Amniotic stem cell (primary cell): ENCODE measurements around the gene PPL.

Source experiments
- DNase-seq: peaks from one replicate; lab custom pipeline; 2025; lab: John Stamatoyannopoulos, UW

Gene PPL

DNA sequence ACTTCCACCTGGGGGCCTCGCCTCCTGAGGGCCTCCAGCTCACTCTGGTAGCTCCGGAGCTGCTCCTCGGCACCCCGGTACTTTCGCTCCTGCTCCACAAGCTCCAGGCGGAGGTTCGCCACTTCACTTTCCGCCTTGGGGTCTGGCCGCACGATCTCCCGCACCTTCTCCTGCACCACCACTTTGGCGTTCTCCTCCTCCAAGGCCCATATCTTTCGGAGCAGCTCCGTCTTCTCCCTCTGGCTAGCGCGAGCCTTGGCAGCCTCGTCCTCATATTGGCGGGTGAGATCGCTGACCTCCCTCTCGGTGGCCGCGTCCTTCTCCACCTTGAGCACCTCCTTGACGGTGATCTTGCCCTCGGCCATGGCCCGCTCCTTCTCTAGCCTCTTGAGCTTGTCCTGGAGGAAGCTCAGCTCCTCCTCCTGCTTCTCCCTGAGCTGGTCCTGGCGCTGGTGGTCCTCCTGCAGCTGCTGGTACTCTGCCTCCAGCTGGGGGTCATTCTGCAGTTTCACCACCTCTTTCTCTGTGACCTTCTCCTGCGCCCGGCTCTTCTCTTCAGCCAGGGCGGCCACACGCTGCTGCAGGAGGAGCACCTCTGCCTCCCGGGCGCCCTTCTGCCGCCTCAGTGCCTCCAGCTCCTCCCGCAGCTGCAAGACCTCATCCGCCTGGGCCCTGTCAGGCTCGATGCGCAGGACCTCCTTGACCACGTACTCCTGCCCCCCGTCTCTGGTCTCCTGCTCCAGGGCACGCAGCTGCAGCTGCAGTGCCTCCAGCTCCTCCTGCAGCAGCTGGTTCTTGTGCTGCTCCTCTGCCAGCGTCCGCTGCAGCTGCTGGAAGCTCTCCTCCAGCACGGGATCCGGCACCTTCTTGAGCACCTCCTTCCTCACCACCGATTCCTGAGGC, 51.7 kb downstream of the PPL start:
- no peak for DNase-seq

DNA sequence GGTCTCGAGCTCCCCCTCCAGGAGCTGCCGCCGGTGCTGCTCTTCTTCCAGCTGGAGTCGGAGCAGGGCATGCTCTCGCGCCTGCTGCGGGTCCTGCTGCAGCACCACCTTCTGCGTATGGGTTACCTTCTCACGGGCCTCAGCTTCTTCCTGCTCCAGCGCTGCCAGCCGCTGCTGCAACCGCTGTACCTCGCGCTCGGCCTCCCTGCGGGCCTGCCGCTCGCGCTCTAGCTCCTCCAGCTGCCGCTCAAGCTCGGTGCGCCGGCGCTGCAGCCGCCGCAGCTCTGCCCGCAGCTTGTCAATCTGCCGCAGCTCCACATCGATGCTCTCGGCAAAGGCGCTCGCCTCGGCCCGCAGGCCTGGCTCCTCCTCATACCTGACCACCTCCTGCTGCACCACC, 52.7 kb downstream of the PPL start:
- no peak for DNase-seq

DNA sequence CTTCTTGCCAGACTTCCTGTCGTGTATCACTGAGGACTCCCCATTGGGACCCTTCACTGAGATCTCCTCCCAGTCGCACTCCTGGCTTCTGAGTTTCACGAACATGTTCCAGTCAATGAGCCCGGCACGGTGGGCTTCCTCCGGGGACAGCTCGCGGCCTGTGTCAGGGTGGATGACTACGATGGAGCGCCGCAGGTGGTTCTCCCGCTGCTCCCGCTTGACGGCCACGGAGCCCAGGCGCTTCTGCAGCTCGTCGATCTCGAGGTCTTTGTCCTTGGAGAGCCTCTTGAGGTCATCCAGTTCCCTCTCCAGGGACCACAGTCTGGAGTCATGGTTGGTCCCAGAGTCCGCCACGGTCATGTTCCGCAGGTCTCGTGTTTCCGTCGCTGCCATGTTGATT, 53.4 kb downstream of the PPL start:
- DNase-seq: no peak

DNA sequence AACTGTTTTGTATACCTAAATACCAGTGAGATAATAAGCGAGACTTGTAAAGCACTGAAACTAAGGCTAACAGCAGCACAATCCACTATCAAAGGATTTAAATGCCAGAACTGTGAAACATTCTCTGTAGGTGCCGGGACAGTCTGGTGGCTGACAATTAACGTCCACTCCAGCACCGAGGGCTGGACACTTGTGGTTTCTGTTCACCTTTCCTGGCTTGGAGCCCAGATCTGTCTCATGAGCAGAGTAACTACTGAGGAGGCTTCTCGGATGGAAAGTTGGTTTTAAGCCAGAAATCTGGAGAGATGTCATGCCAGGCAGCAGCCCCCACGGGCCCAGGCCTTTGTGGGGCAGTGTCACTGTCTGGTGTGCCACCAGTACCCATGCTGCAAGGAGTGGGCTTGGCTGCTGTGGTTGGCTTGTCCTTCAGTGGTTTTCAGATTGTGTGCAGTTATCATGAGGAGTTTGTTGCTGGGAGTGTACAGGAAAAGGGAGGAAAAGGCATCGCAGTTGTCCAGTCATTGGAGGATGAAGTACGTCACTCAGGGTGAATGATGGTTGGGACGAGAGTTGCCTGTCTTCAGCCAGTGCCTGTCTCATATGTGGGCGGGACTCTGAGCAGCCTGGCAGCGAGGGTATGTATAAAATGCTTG, 54.2 kb downstream of the PPL start:
- no peak for DNase-seq

DNA sequence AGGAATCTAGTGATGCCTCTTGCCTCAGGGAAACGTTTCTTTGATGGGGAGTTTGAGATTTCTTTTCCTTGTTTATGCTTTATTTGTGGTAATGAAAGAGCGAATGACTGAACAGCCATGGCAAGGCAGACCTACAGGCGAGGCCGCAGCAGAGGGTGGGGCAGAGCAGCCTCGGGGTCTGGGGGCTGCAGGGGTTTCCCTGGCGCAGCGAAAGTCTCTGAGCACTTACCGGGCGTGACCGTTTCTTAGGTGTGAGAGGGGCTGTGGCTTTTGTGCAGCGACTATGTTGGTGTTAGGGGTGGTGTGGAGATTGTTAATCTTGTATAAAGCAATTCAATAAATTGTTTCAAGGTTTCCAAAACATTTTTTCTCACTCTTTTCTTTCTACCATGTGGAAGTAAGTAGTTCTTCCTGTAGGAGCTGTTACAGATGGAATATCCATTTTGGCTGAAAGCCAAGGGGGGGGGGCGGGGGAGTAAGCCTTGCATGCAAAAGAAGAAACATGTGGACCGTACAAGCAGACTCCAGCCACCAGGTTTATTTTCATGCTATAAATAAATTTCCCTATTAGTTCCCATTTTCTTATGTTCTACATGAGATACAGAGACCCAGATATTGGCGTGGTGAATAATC, 54.8 kb downstream of the PPL start:
- no peak for DNase-seq

DNA sequence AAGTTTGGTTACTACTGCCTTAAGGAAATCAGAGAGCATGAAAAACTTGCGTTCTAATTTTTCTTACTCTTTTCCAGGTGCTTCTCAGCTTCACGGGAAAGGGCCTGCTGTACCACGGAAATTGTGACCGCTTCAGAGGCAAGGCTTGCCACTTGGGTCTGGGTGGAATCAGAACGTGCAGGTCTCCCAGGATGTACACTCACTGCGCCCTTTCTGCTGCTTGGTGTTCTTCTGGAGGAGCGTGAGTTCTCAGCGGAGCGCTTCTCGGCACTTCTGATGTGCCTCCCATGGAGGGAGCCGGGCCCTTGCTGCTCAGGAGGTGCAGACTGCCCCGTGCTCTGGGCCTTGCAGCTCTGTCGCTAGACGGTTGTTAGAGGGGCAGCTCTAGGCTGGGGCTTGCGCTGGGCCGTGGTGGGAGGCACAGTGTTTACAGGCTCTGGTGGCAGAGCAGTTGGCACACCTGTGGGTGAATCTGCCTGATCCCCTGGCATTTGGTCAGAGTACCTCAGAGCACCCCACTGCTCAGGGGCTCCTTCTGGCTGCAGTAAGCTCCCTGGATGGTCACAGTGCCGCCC, 56.9 kb downstream of the PPL start:
- DNase-seq: no peak

DNA sequence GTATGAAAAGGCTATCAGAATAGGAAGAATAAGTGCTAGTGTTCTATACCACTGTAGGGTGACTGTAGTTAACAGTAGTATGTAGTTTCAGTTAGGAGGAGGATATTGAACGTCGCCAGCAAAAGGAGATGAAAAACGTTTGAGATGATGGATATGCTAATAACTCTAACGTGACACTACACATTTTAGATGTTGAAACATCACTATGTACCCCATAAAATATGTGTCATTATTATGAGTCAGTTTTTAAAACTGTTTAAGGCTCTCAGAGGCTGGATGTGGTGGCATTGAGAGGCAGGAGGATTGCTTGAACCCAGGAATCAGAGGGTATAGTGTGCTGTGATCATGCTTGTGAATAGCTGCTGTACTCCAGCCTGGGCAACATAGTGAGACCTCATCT, 57.9 kb downstream of the PPL start:
- no peak for DNase-seq

DNA sequence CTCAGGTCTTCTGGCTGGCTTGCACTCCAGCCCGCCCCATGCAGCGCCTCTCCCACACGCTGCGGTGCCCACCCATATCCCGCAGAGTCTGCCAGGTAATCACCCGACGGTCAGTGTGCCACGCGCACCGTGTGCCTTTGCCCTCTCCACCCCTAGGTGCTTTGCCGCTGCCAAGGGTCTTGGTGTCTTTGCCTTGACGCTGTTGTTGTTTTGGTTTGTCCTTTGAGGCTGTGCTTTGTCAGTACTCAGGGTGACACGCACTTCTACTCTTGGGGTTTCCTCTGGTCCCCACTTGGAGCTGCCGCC, 59.6 kb downstream of the PPL start:
- DNase-seq: no peak

DNA sequence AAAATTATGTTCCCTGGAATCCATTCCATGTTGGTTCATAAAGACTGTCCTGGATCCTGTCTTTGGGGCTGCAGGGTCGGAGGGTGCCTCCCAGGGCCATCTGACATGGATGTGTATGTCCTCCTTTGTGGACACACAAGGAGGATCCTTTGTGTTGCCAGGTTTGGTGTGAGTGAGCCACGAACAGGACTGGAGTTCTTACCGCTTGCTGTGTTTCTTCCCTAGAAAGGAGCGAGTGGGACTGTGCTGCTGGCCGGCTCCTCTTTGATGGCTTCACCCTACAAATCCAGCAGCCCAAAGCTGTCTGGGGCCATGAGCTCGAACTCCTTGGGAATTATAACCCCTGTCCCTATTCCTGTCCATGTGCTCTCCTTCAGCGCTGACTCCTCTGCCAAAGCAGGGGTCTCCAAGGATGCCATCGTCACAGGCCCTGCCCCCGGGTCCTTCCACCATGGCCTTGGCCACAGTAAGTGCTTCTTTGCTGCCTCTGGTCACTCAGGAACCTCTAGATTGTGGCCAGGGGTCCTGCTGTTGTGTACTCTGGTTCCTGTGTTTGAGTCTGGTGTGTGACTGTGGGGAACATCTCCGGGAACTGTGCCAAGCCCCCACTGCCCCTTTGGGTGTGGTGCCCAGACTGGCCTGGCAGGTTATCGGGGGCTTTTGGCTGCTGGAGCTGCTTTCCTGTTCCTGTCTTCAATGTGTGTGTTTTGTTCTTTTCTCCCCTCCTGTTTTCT, 60.1 kb downstream of the PPL start:
- DNase-seq: no peak

DNA sequence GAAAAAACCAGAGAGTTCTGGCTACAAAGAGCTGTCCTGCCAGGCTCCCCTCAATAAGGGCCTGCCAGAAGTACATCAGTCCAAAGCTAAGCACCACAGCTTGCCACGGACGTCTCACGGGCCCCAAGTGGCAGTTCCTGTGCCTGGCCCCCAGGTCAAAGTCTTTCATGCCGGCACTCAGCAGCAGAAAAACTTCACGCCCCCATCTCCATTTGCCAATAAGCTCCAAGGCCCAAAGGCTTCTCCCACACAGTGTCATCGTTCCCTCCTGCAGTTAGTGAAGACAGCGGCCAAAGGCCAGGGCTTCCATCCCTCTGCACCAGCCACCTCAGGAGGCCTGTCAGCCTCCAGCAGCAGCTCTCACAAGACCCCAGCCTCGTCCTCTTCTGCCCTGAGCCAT, 62.3 kb downstream of the PPL start:
- no peak for DNase-seq

DNA sequence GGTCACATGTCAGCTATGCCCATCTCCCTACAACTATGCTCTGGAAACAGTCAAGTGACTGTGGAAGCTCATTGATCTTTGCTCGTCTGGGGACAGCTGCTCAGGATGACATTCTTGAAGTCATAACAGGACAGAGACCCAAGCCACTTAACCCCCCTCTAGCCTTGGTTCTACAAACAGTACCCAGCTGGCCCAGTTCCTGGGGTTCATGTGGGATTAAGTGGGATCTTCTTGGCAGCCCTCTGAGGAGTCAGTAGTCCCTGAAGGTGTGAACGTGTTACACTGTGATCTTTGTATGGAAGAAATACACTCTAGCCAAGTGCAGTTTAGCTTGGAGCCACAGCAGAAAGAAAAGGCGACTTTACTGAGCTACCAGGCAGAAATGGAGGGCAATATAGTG, 63.9 kb downstream of the PPL start:
- no peak for DNase-seq

DNA sequence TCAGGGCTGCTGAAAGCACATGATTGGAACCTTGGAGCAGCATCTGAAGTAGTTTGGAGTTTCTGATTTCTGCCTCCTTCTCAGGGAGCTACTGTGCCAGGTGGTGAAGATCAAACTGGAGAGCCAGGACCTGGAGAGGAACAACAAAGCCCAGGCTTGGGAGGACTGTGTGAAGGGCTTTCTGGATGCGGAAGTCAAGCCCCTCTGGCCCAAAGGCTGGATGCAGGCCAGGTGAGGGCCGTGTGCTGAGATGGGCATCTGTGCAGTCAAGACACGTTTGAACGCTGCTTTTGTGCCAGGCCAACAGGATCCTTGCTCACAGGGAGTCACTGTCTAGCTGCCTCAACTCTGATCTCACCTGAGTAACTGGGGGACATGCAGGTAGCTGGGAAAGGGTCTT, 65.9 kb downstream of the PPL start:
- no peak for DNase-seq

DNA sequence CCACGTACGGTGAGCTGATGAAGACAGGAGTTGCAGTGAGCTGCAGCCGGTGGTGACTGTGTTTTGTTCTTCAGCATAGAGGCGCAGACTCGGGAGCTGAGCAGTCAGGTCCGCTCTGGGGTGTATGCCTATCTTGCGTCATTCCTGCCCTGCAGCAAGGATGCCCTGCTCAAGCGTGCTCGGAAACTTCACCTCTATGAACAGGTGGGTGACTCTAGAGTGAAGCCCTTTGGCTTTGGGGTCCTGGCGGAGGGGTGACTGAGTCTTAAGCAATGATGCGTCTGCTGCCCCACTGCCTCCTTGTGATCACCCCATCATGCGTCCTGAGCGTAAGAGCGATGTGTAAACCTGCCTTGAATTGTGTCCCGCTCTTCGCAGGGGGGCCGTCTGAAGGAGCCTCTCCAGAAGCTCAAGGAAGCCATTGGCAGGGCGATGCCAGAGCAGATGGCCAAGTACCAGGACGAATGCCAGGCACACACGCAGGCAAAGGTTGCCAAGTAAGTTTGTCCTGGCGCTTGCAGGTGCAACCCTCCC, 66.7 kb downstream of the PPL start:
- no peak for DNase-seq

DNA sequence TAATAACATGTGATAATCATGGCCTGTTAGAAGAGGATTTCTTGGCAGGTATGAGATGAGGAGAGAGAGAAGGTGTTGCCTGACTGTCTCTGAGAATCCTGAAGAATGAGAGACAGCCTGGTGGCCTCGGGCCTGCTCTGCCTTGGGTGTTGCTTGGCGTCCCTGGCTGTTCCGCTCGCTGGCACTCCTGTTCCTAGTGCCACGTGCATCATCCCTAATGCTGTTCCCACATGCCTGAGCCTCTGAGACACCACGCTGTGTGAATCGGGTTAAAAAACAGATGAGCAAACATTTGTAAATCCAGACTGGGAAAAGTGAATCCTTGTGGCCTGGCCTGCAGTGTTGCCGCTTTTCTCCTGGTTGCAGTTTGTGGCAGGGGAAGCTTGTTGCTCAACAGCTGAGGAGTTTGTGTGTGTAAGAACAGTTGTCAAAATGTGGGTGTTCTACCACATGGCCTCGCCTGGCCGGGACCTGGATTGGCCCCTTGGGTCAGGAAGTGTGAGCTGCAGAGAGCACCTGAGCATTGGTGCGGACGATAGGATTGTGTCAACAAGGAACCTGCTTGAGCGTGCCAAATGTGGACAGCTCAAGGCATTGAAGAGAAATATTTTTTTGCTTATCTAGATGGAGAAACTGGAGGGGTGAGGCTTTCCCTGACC, 67.7 kb downstream of the PPL start:
- no peak for DNase-seq

DNA sequence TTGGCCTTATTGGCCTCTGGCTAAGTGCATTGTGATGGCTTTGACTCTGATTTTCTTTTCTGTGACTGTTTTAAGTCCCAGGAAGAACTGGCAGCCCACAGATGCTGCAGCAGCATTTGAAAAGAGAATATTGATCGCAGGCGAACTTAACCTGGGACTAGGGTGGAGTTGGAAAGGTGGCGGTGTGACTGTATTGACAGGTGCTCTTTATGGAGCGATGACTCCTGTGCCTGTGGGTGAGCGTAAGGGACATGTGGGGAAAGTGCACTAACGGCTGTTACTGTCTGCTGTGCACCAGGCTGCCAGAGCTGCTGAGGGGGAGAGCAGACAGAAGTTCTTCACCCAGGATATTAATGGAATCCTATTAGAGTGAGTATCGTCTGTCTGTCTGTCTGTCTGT, 68.4 kb downstream of the PPL start:
- DNase-seq: no peak

DNA sequence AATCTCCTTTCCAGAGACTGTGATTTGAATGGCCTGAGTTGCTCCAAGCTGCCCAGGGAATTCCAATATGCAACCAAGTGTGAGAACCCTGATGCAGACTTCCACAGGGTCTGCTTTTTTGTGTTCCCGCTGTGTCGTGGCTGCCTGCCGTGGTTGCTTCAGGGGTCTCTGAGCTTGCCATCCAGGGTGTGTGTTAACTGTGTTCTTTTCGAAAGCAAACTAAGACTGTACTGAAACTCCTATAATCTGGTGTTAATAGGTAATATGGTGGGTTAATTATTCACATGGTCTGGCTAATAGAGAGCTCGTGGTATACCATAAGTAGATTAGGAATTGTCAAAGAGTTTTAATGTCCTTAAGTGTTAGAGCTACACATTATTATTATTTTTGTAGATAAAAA, 68.9 kb downstream of the PPL start:
- no peak for DNase-seq

DNA sequence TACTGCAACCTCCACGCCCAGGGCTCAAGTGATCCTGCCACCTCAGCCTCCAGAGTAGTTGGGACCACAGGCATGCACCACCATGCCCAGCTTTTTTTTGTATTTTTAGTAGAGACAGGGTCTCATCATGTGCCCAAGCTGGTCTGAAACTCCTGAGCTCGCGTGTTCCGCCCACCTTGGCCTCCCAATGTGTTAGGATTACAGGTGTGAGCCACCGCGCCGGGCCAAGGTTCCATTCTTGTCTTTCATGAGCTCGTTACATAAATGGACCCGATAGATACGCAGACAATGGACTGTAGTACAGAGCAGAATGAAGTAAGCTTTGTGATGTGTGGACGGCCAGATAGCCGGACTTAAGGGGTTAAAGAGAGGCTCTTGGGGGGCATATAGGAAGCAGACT, 70.4 kb downstream of the PPL start:
- no peak for DNase-seq

DNA sequence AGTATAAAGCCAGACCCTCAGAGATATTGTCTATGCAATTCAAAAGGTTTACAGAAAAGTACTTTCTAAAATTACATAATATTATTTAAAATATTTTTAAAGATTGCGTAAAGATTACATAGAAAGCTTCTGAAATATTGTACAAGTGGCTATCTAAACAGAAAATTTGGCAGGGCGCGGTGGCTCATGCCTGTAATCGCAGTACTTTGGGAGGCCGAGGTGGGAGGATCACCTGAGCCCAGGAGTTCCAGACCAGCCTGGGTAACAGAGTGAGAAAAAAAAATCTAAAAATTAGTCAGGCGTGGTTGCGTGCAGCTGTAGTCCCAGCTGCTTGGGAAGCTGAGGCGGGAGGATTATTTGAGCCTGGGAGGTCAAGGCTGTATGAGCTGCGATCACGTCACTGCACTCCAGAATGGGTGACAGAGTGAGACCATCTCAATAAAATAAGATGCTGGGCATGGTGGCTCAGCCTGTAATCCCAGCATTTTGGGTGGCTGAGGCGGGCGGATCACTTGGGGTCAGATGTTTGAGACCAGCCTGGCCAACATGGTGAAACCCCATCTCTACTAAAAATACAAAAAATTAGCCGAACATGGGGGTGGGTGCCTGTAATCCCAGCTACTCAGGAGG, 71.6 kb downstream of the PPL start:
- DNase-seq: no peak

DNA sequence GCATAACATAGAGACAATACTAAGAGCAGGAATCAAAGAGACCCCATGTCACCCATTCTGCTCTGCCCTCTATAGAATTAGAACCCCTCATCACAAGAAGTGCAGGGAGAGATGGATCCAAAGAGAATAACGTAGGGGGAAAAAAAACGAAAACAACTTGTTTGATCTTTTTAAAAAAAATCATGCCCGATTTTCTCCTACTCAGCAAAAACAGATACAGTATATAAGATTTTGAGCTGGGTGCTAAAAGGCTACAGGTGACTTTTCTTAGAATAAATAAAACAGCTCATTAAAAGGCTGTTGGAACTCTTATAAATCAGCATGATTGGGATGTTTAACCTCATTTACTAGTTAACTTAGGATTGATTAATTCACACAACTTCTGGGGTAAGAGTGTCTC, 72.2 kb downstream of the PPL start:
- DNase-seq: no peak

DNA sequence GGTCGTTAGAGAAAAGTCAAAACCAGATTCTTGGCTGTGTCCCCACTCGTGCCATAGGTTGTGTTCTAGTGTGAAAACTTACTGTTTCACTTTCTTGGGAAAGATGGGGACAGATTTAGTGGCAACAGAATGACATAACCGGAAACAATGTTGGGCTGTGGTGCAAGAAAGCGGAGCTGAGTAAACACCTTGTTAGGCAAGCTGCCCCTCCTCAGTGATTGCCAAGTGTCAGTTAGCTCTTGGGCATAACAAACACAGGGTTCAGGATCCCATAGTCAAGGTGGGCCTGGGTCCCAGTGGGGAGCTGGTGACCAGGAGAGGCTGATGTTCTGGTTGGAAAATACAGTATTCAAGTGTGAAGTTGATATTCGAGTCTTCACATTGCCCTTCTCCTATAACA, 74.3 kb downstream of the PPL start:
- no peak for DNase-seq

DNA sequence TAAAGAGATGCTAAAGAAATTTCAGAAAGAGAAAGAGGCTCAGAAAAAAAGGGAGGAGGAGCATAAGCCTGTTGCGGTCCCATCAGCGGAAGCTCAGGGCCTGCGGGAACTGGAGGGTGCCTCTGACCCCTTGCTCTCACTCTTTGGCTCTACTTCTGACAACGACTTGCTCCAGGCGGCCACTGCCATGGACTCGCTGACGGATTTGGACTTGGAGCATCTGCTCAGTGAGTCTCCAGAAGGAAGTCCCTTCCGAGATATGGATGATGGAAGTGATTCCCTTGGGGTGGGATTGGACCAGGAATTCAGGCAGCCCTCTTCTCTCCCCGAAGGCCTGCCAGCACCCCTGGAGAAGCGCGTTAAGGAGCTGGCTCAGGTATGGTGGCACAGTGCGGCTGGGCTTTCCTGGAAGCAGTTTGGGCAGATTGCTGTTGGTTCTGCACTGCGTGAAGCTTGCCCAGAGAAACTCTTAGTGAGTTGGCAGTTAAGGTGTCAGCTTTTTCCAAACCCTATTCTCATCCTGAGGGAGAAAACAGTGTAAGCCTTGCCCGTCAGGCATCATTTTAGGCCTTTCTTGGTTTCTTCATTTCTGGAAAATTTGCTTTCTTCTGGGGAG, 76.1 kb downstream of the PPL start:
- DNase-seq: no peak
